HEK293 (cell line): ENCODE measurements around the gene RAB11B.

Source experiments
- CTCF ChIA-PET: fragments of 350-600 bp; formaldehyde crosslinking; extraction: SDS; loops from one replicate; lab custom pipeline; 2021; ENCODE audit warnings: antibody characterized with exemption; lab: Yijun Ruan, JAX
- POLR2A ChIA-PET: fragments of 300-600 bp; formaldehyde crosslinking; extraction: SDS; loops from one replicate; lab custom pipeline; 2020; ENCODE audit warnings: antibody characterized with exemption, inconsistent platforms; lab: Yijun Ruan, JAX
- H3K27ac ChIP-seq: fragments of 200-500 bp; sonication (Bioruptor generic); 2 replicates; pipeline ENCODE4 v1.5.1; 2014; ENCODE audit warnings: low read depth, low read length, control low read depth, inconsistent platforms; ENCODE audit errors: extremely low read depth
- H3K36me3 ChIP-seq, 2 experiments: fragments of 200-500 bp in 1 of 2; sonication (Bioruptor generic) in 1 of 2; 1 replicate in 1 of 2; 2 replicates in 1 of 2; pipeline ENCODE4 v1.5.1; 2014 to 2017; ENCODE audit warnings: inconsistent platforms in 2 of 2, low read length in 2 of 2; ENCODE audit not compliant: control insufficient read depth in 2 of 2, insufficient read depth in 1 of 2
- H3K4me1 ChIP-seq: fragments of 200-500 bp; sonication (Bioruptor generic); 2 replicates; pipeline ENCODE4 v1.5.1; 2014; ENCODE audit warnings: mild to moderate bottlenecking, low read length, inconsistent platforms; ENCODE audit not compliant: control insufficient read depth, insufficient read depth
- H3K4me3 ChIP-seq: 2 replicates; pipeline ENCODE4 v1.5.1; 2011; ENCODE audit warnings: low read depth, mild to moderate bottlenecking, control low read depth, low read length, moderate library complexity
- H3K9me3 ChIP-seq: fragments of 200-500 bp; sonication (Bioruptor generic); 2 replicates; pipeline ENCODE4 v1.5.1; 2014; ENCODE audit warnings: low read depth, low read length, inconsistent platforms; ENCODE audit not compliant: control insufficient read depth, insufficient read depth
- HOXA7 ChIP-seq: sonication (generic); formaldehyde crosslinking; IDR thresholded peaks from 2 replicates; pipeline ENCODE4 v1.8.1; 2022; ENCODE audit warnings: missing genetic modification reagents, borderline replicate concordance
- PATZ1 ChIP-seq: fragments of 450-650 bp; formaldehyde crosslinking; IDR thresholded peaks from 2 replicates; pipeline ENCODE4 v1.5.1; 2016; ENCODE audit warnings: missing biosample characterization, missing genetic modification characterization
- RBAK ChIP-seq: fragments of 450-650 bp; formaldehyde crosslinking; IDR thresholded peaks from 2 replicates; pipeline ENCODE4 v1.5.1; 2016; ENCODE audit warnings: missing biosample characterization, missing genetic modification characterization
- SCRT2 ChIP-seq: fragments of 450-650 bp; formaldehyde crosslinking; IDR thresholded peaks from 2 replicates; pipeline ENCODE4 v1.5.1; 2016; ENCODE audit warnings: missing biosample characterization, missing genetic modification characterization
- SP3 ChIP-seq: fragments of 450-650 bp; formaldehyde crosslinking; IDR thresholded peaks from 2 replicates; pipeline ENCODE4 v1.5.1; 2016; ENCODE audit warnings: missing biosample characterization, missing genetic modification characterization
- YY1 ChIP-seq: fragments of 450-650 bp; formaldehyde crosslinking; IDR thresholded peaks from 2 replicates; pipeline ENCODE4 v1.5.1; 2018; ENCODE audit warnings: missing biosample characterization, missing genetic modification characterization
- ZNF112 ChIP-seq: fragments of 450-650 bp; formaldehyde crosslinking; IDR thresholded peaks from 2 replicates; pipeline ENCODE4 v1.5.0; 2017; ENCODE audit warnings: missing biosample characterization, missing genetic modification characterization
- ZNF121 ChIP-seq: fragments of 450-650 bp; formaldehyde crosslinking; IDR thresholded peaks from 2 replicates; pipeline ENCODE4 v1.5.1; 2016; ENCODE audit warnings: missing biosample characterization, missing genetic modification characterization
- ZNF26 ChIP-seq: fragments of 450-650 bp; formaldehyde crosslinking; IDR thresholded peaks from 2 replicates; pipeline ENCODE4 v1.5.1; 2016; ENCODE audit warnings: missing biosample characterization, missing genetic modification characterization
- ZNF302 ChIP-seq: fragments of 450-650 bp; formaldehyde crosslinking; IDR thresholded peaks from 2 replicates; pipeline ENCODE4 v1.5.1; 2016; ENCODE audit warnings: missing biosample characterization, missing genetic modification characterization, low read depth
- ZNF391 ChIP-seq: fragments of 450-650 bp; formaldehyde crosslinking; IDR thresholded peaks from 2 replicates; pipeline ENCODE4 v1.5.1; 2016; ENCODE audit warnings: low read depth, missing biosample characterization, missing genetic modification characterization, borderline replicate concordance
- ZNF426 ChIP-seq: fragments of 450-650 bp; formaldehyde crosslinking; IDR thresholded peaks from 2 replicates; pipeline ENCODE4 v1.5.1; 2017; ENCODE audit warnings: missing biosample characterization, missing genetic modification characterization, mild to moderate bottlenecking, inconsistent platforms, moderate library complexity
- ZNF600 ChIP-seq: fragments of 450-650 bp; formaldehyde crosslinking; IDR thresholded peaks from 2 replicates; pipeline ENCODE4 v1.5.1; 2016; ENCODE audit warnings: missing biosample characterization, missing genetic modification characterization
- ZNF791 ChIP-seq: fragments of 450-650 bp; formaldehyde crosslinking; IDR thresholded peaks from 2 replicates; pipeline ENCODE4 v1.5.1; 2016; ENCODE audit warnings: missing biosample characterization, missing genetic modification characterization
- ZNF830 ChIP-seq: fragments of 450-650 bp; IDR thresholded peaks from 2 replicates; pipeline ENCODE4 v1.5.0; 2018; ENCODE audit warnings: missing biosample characterization, missing genetic modification characterization, low read depth, mild to moderate bottlenecking, moderate library complexity
- TF ChIP-seq, protein P1 (sequence below): fragments of 450-650 bp; formaldehyde crosslinking; IDR thresholded peaks from 2 replicates; pipeline ENCODE4 v1.5.1; 2017; ENCODE audit warnings: missing biosample characterization, missing genetic modification characterization
- TF ChIP-seq, protein P2 (sequence below): IDR thresholded peaks from 2 replicates; pipeline ENCODE4 v1.6.1; 2011; ENCODE audit warnings: mild to moderate bottlenecking, low read depth, low read length, borderline replicate concordance

Gene RAB11B

DNA sequence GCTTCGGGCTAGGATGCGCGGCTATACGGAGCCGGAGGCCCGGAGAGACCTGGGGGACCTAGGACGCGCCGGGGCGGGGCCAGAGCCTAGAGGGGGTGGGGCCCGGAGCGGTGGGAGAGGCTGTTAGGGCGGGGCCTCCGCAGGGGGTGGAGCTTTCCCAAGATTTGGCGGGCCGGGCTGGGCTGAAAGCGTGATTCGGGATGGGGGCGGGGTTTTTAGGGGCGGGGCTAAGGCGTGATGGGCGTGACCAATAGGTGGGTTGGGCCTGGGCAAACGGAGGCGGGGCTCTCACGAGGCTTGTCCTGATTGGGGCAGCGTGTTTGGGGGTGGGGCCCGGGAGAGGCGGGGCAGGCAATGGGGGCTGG is 439 bp downstream of the RAB11B start (continued):
- TF ChIP-seq, protein P1, sequence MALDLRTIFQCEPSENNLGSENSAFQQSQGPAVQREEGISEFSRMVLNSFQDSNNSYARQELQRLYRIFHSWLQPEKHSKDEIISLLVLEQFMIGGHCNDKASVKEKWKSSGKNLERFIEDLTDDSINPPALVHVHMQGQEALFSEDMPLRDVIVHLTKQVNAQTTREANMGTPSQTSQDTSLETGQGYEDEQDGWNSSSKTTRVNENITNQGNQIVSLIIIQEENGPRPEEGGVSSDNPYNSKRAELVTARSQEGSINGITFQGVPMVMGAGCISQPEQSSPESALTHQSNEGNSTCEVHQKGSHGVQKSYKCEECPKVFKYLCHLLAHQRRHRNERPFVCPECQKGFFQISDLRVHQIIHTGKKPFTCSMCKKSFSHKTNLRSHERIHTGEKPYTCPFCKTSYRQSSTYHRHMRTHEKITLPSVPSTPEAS (tag by site-specific recombination): no peak
- TF ChIP-seq ZNF791 (tag by site-specific recombination) (no peak), ZNF26 (tag by site-specific recombination) (no peak), ZNF302 (no peak), ZNF391 (tag by site-specific recombination) (no peak), ZNF426 (tag by site-specific recombination) (no peak), SP3 (tag by site-specific recombination) (peak; percentile 76), HOXA7 (CRISPR knock-in tag) (no peak), PATZ1 (tag by site-specific recombination) (peak; percentile 28; the same call in 1 of the 2 replicates), ZNF121 (no peak)
- TF ChIP-seq, protein P2, sequence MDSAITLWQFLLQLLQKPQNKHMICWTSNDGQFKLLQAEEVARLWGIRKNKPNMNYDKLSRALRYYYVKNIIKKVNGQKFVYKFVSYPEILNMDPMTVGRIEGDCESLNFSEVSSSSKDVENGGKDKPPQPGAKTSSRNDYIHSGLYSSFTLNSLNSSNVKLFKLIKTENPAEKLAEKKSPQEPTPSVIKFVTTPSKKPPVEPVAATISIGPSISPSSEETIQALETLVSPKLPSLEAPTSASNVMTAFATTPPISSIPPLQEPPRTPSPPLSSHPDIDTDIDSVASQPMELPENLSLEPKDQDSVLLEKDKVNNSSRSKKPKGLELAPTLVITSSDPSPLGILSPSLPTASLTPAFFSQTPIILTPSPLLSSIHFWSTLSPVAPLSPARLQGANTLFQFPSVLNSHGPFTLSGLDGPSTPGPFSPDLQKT: no peak
- TF ChIP-seq, all 188 proteins: peak for 6

DNA sequence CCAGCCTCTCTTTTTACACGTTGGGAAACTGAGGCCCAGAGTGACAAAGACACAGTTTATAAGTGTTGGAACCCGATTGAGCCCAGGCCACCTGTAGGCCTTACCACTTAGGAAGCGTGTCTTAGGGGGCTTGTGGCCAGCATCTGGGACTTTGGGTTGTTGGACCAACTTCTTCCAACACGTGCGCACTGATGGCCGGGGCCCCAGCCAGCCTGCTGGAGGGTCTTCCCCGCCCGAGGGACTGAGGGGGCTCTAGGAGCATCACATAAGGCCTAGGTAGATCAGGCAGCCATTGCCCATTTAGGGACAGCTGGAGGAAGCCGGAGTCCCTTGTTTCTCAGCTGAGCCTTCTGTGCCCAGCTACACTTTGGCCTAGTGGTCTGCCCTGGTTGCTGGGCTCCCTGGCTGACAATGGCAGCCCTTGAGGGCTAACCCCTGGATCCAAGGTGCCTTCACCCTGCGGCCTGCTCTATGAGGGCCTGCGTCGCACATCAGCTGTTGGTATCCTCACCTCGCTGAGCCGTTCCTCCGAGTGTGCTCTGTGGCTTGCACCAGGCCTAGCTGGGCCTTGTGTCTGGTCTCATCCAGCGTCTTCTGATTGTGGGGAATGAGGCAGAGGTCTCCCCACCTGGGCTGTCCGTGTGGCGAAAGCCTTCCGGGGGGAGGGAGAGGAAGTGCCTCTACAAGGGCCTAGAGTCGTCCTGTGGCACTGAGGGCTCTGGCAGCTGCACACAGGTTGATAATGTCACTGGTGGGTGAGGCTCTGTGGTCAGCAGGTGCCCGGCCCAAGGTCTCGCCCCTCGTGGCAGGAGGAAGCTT is 1.2 kb downstream of the RAB11B start:
- no peak for TF ChIP-seq ZNF26 (tag by site-specific recombination)
- no peak for TF ChIP-seq ZNF830 (tag by site-specific recombination)
- TF ChIP-seq RBAK (tag by site-specific recombination): no peak
- TF ChIP-seq YY1 (tag by site-specific recombination): no peak
- no peak for TF ChIP-seq ZNF112 (tag by site-specific recombination)
- TF ChIP-seq SCRT2 (tag by site-specific recombination): peak; percentile 42; the same call in 1 of the 2 replicates
- TF ChIP-seq ZNF600 (tag by site-specific recombination): no peak
- Histone ChIP-seq H3K9me3 (no peaks in the 10 kb centered on the region), H3K4me3 (peak overlapping the region; percentile 23; the same call in 1 of the 2 replicates), H3K36me3 (peaks cover 0 to 3% of the 10 kb centered on the region in 2 experiments; a peak in 1 of 3 replicates), H3K4me1 (peaks cover 3% of the 10 kb centered on the region; the same call in 1 of the 2 replicates), H3K27ac (no peak overlapping the region)
- ChIA-PET POLR2A (interaction anchor here (0.6 to 1.9 kb wide), 14 partner anchors 10 to 1313 kb away, joined by 3 to 24 read pairs (median 6); partner anchors contain the start of genes ANGPTL4, HNRNPM, MARCHF2 and NDUFA7), CTCF (interaction anchor here (0.6 to 6.5 kb wide), 5 partner anchors 20 to 44 kb away, joined by 3 to 57 read pairs (median 4); partner anchors contain the start of gene MARCHF2)
